T-cell (primary cell): ENCODE results near the gene CEP126. TPM values are rescaled to one million over a fixed set of nuclear protein-coding genes. Genes with fewer than 3 reads are reported as not detected.
"Not testable (repeated sequence)": the region's sequence is repeated elsewhere in the genome, so short reads cannot be mapped to it uniquely, and the experiment has no call there.

ENCODE experiments used
- ATAC-seq, 4 experiments: fragments of 200-7000 bp in 3 of 4; fragments of 150-1000 bp in 1 of 4; cut with Tn5 transposase; replicated peaks in 1 of 4; 1 replicate in 3 of 4; 2 replicates in 1 of 4; pipeline ENCODE4 v1.10.0; 2021; ENCODE audit warnings: moderate library complexity in 3 of 4, mild to moderate bottlenecking in 2 of 4, moderate number of reproducible peaks in 1 of 4
- CTCF ChIA-PET, 2 donors: fragments of 300-600 bp; sonication (Branson Sonifier 250); formaldehyde crosslinking; loops; one replicate each; lab custom pipeline; 2022; ENCODE audit warnings: antibody characterized with exemption in 2 of 2; lab: Charles Lee
- POLR2A ChIA-PET, 2 donors: fragments of 300-600 bp; sonication (Branson Sonifier 250); formaldehyde crosslinking; loops; one replicate each; lab custom pipeline; 2022; ENCODE audit warnings: antibody characterized with exemption in 2 of 2; lab: Charles Lee
- DNase-seq, 35 experiments: peaks; one replicate each; pipeline versions ENCODE4 v3.0.0 to v3.0.0-alpha.2; 2013 to 2023
- H3K27ac ChIP-seq: one replicate; pipeline ENCODE4 v1.5.1; 2013; ENCODE audit warnings: low read length
- H3K27me3 ChIP-seq, 2 experiments: replicated peaks in 1 of 2; 1 replicate in 1 of 2; 2 replicates in 1 of 2; pipeline versions ENCODE4 v1.6.1 to v1.7.0; 2013; ENCODE audit warnings: low read length in 1 of 2, mixed read lengths in 1 of 2; ENCODE audit not compliant: control insufficient read depth in 2 of 2, insufficient read depth in 2 of 2; ENCODE audit errors: extremely low read depth in 1 of 2
- H3K36me3 ChIP-seq, 2 donors: 1 replicate in 1 of 2; 2 replicates in 1 of 2; pipeline versions ENCODE4 v1.6.1 to v1.7.0; 2013; ENCODE audit warnings: low read length in 1 of 2; ENCODE audit not compliant: control insufficient read depth in 2 of 2, insufficient read depth in 1 of 2; ENCODE audit errors: extremely low read depth in 1 of 2
- H3K4me1 ChIP-seq, 2 experiments: 1 replicate in 1 of 2; 2 replicates in 1 of 2; pipeline versions ENCODE4 v1.6.1 to v1.7.0; 2013; ENCODE audit warnings: low read length in 2 of 2, mixed read lengths in 1 of 2; ENCODE audit not compliant: insufficient read depth in 2 of 2, control insufficient read depth in 1 of 2; ENCODE audit errors: extremely low read depth in 1 of 2
- H3K4me3 ChIP-seq, 2 donors: 1 replicate in 1 of 2; 2 replicates in 1 of 2; pipeline versions ENCODE4 v1.5.1 to v1.7.0; 2013; ENCODE audit warnings: mild to moderate bottlenecking in 2 of 2, low read length in 1 of 2, moderate library complexity in 1 of 2; ENCODE audit not compliant: control insufficient read depth in 1 of 2; ENCODE audit errors: extremely low read depth in 1 of 2
- H3K9me3 ChIP-seq: 2 replicates; pipeline ENCODE4 v1.7.0; 2013
- H3K27ac Mint-ChIP-seq, 2 donors: one replicate each; pipeline ENCODE4 v1.8.0; 2020 to 2021; ENCODE audit warnings: mild to moderate bottlenecking in 2 of 2, mixed read lengths in 2 of 2
- H3K27me3 Mint-ChIP-seq, 2 donors: one replicate each; pipeline ENCODE4 v1.8.0; 2021 to 2022; ENCODE audit warnings: mixed read lengths in 2 of 2
- H3K36me3 Mint-ChIP-seq: one replicate; pipeline ENCODE4 v1.8.0; 2021; ENCODE audit warnings: mixed read lengths
- H3K4me1 Mint-ChIP-seq, 3 donors: one replicate each; pipeline ENCODE4 v1.8.0; 2020 to 2022; ENCODE audit warnings: mixed read lengths in 3 of 3, mild to moderate bottlenecking in 1 of 3
- H3K4me3 Mint-ChIP-seq, 3 donors: one replicate each; pipeline ENCODE4 v1.8.0; 2020 to 2022; ENCODE audit warnings: mild to moderate bottlenecking in 3 of 3, mixed read lengths in 3 of 3, moderate library complexity in 3 of 3
- H3K9me3 Mint-ChIP-seq, 3 donors: one replicate each; pipeline ENCODE4 v1.8.0; 2020 to 2022; ENCODE audit warnings: mixed read lengths in 3 of 3
- WGBS: methylation state at CpG from one replicate; pipeline ENCODE4 v1.1.5; 2013; ENCODE audit warnings: missing lambda C conversion rate; ENCODE audit not compliant: insufficient coverage; 5-methylcytosine and 5-hydroxymethylcytosine counted together
- total RNA-seq, 35 experiments: library from RNA in 6 of 35; stranded (reverse) in 6 of 35; fragments of 120-200 nt in 1 of 35; gene quantifications; one replicate each; pipeline versions ENCODE4 v1.2.1 to v1.2.4 and lab custom pipeline; 2013 to 2026

The CEP126 gene
- total RNA-seq, 5 donors from 2014 or later (not counting 1 experiment from before 2014, with no cell fraction given) = 1.6 to 2.2 (median 1.7) TPM

- ChIA-PET POLR2A (no interaction called here), CTCF (no interaction called here)
- DNase-seq = no peak
Observed at GRCh38 chr11:101945448-101945847, 30.6 kb downstream of the CEP126 start.

GRCh38 chr11:101949680-101950220, 34.9 kb downstream of the CEP126 start:
- no CpG with 5 or more reads among the region's 1 CpG for WGBS
- H3K4me3 ChIP-seq = no peak overlapping the region
- no peaks in the 10 kb centered on the region for H3K9me3 Mint-ChIP-seq
- ATAC-seq (no peak), DNase-seq (no peak)
- no peaks in the 10 kb centered on the region for H3K9me3 ChIP-seq
- H3K36me3 Mint-ChIP-seq = peaks cover 20% of the 10 kb centered on the region
- ChIA-PET POLR2A (no interaction called here), CTCF (no interaction called here)
- no peaks in the 10 kb centered on the region for H3K4me1 ChIP-seq
- no peak overlapping the region for H3K4me3 Mint-ChIP-seq
- H3K27ac ChIP-seq = no peak overlapping the region
- H3K4me1 Mint-ChIP-seq = no peaks in the 10 kb centered on the region
- no peaks in the 10 kb centered on the region for H3K36me3 ChIP-seq
- H3K27me3 ChIP-seq = no peaks in the 10 kb centered on the region
- H3K27ac Mint-ChIP-seq = no peak overlapping the region
- no peaks in the 10 kb centered on the region for H3K27me3 Mint-ChIP-seq

More at GRCh38 chr11:101945448-101945847, 30.6 kb downstream of the CEP126 start:
- Mint-ChIP-seq H3K4me3 (no peak overlapping the region), H3K4me1 (no peaks in the 10 kb centered on the region), H3K27me3 (peaks cover 0 to 7% of the 10 kb centered on the region in 2 donors), H3K27ac (no peak overlapping the region), H3K9me3 (no peaks in the 10 kb centered on the region), H3K36me3 (peaks cover 16% of the 10 kb centered on the region)
- no peak overlapping the region for H3K4me3 ChIP-seq
- H3K4me1 ChIP-seq = no peaks in the 10 kb centered on the region
- WGBS = no CpG with 5 or more reads among the region's 4 CpGs
- H3K36me3 ChIP-seq = no peaks in the 10 kb centered on the region
- no peak for ATAC-seq
- H3K27me3 ChIP-seq = no peaks in the 10 kb centered on the region
- no peaks in the 10 kb centered on the region for H3K9me3 ChIP-seq
- no peak overlapping the region for H3K27ac ChIP-seq

GRCh38 chr11:101955278-101955677, 40.5 kb downstream of the CEP126 start:
- H3K27ac Mint-ChIP-seq = no peak overlapping the region
- H3K4me3 Mint-ChIP-seq = no peak overlapping the region
- Histone ChIP-seq H3K27ac (no peak overlapping the region), H3K4me3 (no peak overlapping the region), H3K27me3 (no peaks in the 10 kb centered on the region), H3K4me1 (no peaks in the 10 kb centered on the region), H3K9me3 (no peaks in the 10 kb centered on the region), H3K36me3 (peaks cover 0 to 4% of the 10 kb centered on the region in 2 donors)
- DNase-seq = no peak
- no CpG with 5 or more reads among the region's 3 CpGs for WGBS
- H3K4me1 Mint-ChIP-seq = no peaks in the 10 kb centered on the region
- POLR2A ChIA-PET = no interaction called here
- no peaks in the 10 kb centered on the region for H3K27me3 Mint-ChIP-seq
- no peaks in the 10 kb centered on the region for H3K9me3 Mint-ChIP-seq
- no peak for ATAC-seq
- H3K36me3 Mint-ChIP-seq = peaks cover 37% of the 10 kb centered on the region
- CTCF ChIA-PET = no interaction called here

DNA sequence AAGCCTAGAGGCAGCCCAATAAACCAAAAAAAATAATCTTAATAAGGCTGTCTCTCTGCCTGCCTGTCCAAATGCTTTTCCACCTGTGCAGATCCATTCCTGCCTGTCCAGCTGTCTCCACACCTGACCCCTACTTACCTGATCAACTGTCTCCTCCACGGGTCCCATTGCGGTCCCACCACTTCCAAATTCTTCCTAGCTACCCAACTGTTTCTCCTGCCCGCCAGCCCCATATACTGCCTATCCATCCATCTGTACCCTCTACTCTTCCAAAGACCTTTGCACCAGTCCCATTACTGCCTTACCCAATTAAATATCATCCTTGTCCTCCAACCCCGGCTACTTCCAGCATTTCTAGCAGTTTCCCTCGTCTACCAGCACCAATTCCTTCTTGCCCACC, 40.9 kb downstream of the CEP126 start:
- H3K36me3 ChIP-seq = peaks cover 0 to 4% of the 10 kb centered on the region in 2 donors
- H3K27me3 ChIP-seq = no peaks in the 10 kb centered on the region
- no peaks in the 10 kb centered on the region for H3K4me1 ChIP-seq
- Mint-ChIP-seq H3K27me3 (no peaks in the 10 kb centered on the region), H3K36me3 (peaks cover 38% of the 10 kb centered on the region), H3K4me1 (no peaks in the 10 kb centered on the region), H3K4me3 (no peak overlapping the region), H3K27ac (no peak overlapping the region), H3K9me3 (no peaks in the 10 kb centered on the region)
- H3K4me3 ChIP-seq = no peak overlapping the region
- no peak for DNase-seq
- ChIA-PET CTCF (no interaction called here), POLR2A (no interaction called here)
- ATAC-seq = no peak
- H3K9me3 ChIP-seq = no peaks in the 10 kb centered on the region
- H3K27ac ChIP-seq = no peak overlapping the region
- 80% methylated on average over 5 of the region's 5 CpGs for WGBS

DNA sequence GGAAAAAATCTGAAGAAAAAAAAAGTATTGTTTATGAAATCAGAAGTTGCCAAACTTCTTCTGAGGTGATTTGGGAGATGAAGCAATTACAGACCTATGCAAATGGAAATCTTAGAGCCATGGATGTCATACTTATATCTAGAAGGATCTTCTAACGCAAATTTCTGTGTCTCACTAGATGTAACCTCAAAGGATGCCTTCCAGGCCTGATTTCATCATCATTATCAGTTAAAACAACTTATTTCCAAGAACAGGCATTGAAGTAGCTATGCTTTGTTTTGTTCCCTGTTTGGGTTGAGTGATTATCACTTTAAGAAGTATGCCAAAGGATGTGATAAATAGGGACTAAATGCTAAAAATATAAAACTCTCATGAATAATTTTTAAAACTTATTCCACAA, 45.4 kb downstream of the CEP126 start:
- Mint-ChIP-seq H3K27me3 (no peaks in the 10 kb centered on the region), H3K36me3 (peaks cover 48% of the 10 kb centered on the region), H3K9me3 (no peaks in the 10 kb centered on the region), H3K27ac (no peak overlapping the region), H3K4me3 (no peak overlapping the region), H3K4me1 (no peaks in the 10 kb centered on the region)
- Histone ChIP-seq H3K36me3 (peaks cover 0 to 4% of the 10 kb centered on the region in 2 donors), H3K4me3 (no peak overlapping the region), H3K27me3 (no peaks in the 10 kb centered on the region), H3K9me3 (no peaks in the 10 kb centered on the region), H3K4me1 (no peaks in the 10 kb centered on the region), H3K27ac (no peak overlapping the region)
- no CpG with 5 or more reads among the region's 1 CpG for WGBS
- CTCF ChIA-PET = no interaction called here
- ATAC-seq (no peak), DNase-seq (no peak)
- POLR2A ChIA-PET = no interaction called here

DNA sequence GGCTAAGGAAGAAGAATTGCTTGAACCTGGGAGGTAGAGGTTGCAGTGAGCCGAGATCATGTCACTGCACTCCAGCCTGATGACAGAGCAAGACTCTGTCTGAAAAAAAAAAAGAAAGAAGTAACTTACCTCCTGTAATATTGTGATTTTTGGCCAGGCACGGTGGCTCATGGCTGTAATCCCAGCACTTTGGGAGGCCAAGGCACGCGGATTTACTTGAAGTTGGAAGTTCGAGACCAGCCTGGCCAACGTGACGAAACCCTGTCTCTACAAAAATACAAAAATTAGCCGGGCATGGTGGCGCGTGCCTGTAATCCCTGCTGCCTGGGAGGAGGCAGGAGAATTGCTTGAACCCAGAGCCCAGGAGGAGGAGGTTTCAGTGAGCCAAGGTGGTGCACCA, 49.4 kb downstream of the CEP126 start:
- not testable (repeated sequence) for H3K27ac Mint-ChIP-seq

GRCh38 chr11:101974255-101974654, 59.4 kb downstream of the CEP126 start:
- WGBS = no CpG with 5 or more reads among the region's 2 CpGs
- ATAC-seq = no peak
- Histone ChIP-seq H3K36me3 (no peaks in the 10 kb centered on the region), H3K27ac (no peak overlapping the region), H3K27me3 (no peaks in the 10 kb centered on the region), H3K9me3 (no peaks in the 10 kb centered on the region), H3K4me1 (no peaks in the 10 kb centered on the region), H3K4me3 (no peak overlapping the region)
- no peak for DNase-seq
- ChIA-PET CTCF (no interaction called here), POLR2A (no interaction called here)
- Mint-ChIP-seq H3K4me1 (no peaks in the 10 kb centered on the region), H3K27ac (no peak overlapping the region), H3K36me3 (no peaks in the 10 kb centered on the region), H3K27me3 (no peaks in the 10 kb centered on the region), H3K4me3 (no peak overlapping the region), H3K9me3 (peaks cover 0 to 12% (median 0%) of the 10 kb centered on the region in 3 donors)

More for the DNA sequence above, 49.4 kb downstream of the CEP126 start:
- CTCF ChIA-PET = interaction anchor here in 1 of 2 donors (0.6 kb wide), 1 partner anchor 104 kb away, joined by 4 read pairs; no protein-coding TSS in a partner anchor
- H3K9me3 ChIP-seq, H3K36me3 ChIP-seq, H3K4me3 ChIP-seq, H3K27me3 ChIP-seq, H3K4me1 Mint-ChIP-seq, H3K27ac ChIP-seq, H3K4me3 Mint-ChIP-seq, POLR2A ChIA-PET, DNase-seq, H3K27me3 Mint-ChIP-seq, H3K4me1 ChIP-seq, H3K9me3 Mint-ChIP-seq, ATAC-seq: not testable (repeated sequence)
- peaks cover 29% of the 10 kb centered on the region for H3K36me3 Mint-ChIP-seq
- 60% methylated on average over 1 of the region's 10 CpGs for WGBS
